Activated T-helper 1 cell treated with anti-CD3 and anti-CD28 coated beads, Interleukin-12 subunit alpha, Interleukin-12 subunit beta, Interleukin-2, Interleukin-4 antibody, amounts not matched to agents 30 ng/mL and 10 ng/mL and 1 ng/mL, durations not matched to agents 14 hours and 24 hours and 36 hours (primary cell): ENCODE data around the gene DYNC2I2. TPM values are rescaled to one million over a fixed set of nuclear protein-coding genes. Genes with fewer than 3 reads are reported as not detected.
A peak's percentile ranks its signal among the peaks of the same experiment; 100 is the strongest.
"Not testable (repeated sequence)": the region's sequence is repeated elsewhere in the genome, so short reads cannot be mapped to it uniquely, and the experiment has no call there.

Experiments
- DNase-seq: peaks from one replicate; pipeline ENCODE4 v3.0.0; 2021; ENCODE audit warnings: low spot score
- H3K27ac Mint-ChIP-seq: one replicate; pipeline ENCODE4 v1.8.0; 2021; ENCODE audit warnings: mild to moderate bottlenecking, mixed read lengths
- H3K27me3 Mint-ChIP-seq: one replicate; pipeline ENCODE4 v1.8.0; 2022; ENCODE audit warnings: mild to moderate bottlenecking, moderate library complexity, mixed read lengths; ENCODE audit not compliant: insufficient read depth
- H3K36me3 Mint-ChIP-seq: one replicate; pipeline ENCODE4 v1.8.0; 2021; ENCODE audit warnings: low read depth, mixed read lengths
- H3K4me1 Mint-ChIP-seq: one replicate; pipeline ENCODE4 v1.8.0; 2021; ENCODE audit warnings: low read depth, mixed read lengths
- H3K4me3 Mint-ChIP-seq: one replicate; pipeline ENCODE4 v1.8.0; 2021; ENCODE audit warnings: mild to moderate bottlenecking, moderate library complexity, mixed read lengths
- H3K9me3 Mint-ChIP-seq: one replicate; pipeline ENCODE4 v1.8.0; 2021; ENCODE audit warnings: mixed read lengths
- intact Hi-C: fragments of 100-400 bp; cut with micrococcal nuclease; formaldehyde crosslinking; loops from one replicate; pipeline ENCODE4 v1.15.1; 2024
- total RNA-seq: library from RNA; stranded (reverse); gene quantifications from 2 replicates; pipeline ENCODE4 v1.2.3, GENCODE V29; 2022

DYNC2I2 gene
- total RNA-seq, 1 donor from 2014 or later: 41.5 TPM

DNA sequence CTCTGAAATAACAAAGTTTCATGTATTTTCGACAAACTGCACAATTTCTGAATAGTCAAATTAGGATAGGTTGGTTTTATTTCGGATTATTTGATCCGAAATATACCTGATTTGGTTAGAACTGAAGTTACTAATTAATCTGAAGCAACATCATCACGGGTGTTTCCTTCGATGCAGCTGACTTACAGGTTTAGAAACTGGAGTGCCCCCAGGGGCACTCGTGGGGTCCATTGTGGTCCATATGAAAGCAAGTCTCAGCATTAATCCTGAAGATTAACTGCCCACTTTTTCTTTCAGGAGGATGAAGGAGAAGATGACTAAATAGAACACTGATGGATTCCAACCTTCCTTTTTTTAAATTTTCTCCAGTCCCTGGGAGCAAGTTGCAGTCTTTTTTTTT is 37.7 kb upstream of the DYNC2I2 start:
- Mint-ChIP-seq H3K4me3 (no peak overlapping the region), H3K27ac (no peak overlapping the region)

DNA sequence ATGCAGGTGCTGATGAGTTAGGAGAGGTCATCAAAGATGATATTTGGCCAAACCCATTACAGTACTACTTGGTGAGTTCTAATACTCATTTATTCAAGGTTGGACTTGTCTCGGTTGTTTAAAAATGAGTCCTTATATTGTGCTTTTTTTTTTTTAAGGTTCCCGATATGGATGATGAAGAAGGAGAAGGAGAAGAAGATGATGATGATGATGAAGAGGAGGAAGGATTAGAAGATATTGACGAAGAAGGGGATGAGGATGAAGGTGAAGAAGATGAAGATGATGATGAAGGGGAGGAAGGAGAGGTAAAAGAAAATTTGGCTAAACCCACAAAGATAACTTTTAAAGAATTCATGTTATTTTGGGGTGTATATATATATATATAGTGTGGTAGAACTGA is 37.1 kb upstream of the DYNC2I2 start:
- H3K4me3 Mint-ChIP-seq, intact Hi-C loops, DNase-seq, H3K27ac Mint-ChIP-seq, H3K27me3 Mint-ChIP-seq, H3K9me3 Mint-ChIP-seq: not testable (repeated sequence)
- Mint-ChIP-seq H3K4me1 (peaks cover 26% of the 10 kb centered on the region), H3K36me3 (peaks cover 46% of the 10 kb centered on the region)

More for the DNA sequence above, 37.7 kb upstream of the DYNC2I2 start:
- intact Hi-C loops: no loop called here
- H3K4me1 Mint-ChIP-seq: peaks cover 26% of the 10 kb centered on the region
- H3K9me3 Mint-ChIP-seq: no peaks in the 10 kb centered on the region
- no peaks in the 10 kb centered on the region for H3K27me3 Mint-ChIP-seq
- DNase-seq: no peak
- H3K36me3 Mint-ChIP-seq: peaks cover 46% of the 10 kb centered on the region

DNA sequence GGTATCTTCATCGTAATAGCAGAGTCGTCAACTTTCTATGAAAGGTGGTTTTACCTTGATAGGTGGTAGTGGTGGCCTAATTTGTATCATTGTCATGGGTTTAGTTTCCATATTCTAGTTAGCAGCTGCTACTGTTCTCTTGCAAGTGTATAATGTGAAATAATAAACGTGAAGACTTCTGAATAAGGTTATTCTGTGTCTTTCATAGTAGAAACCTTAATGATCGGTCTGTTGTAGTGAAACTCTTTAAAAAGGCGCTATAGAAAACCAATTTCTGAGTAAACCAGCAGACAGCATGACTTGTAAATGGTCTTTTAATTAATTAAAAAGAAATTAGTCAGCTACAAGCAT is 34.0 kb upstream of the DYNC2I2 start:
- Mint-ChIP-seq H3K27me3 (no peaks in the 10 kb centered on the region), H3K36me3 (peaks cover 38% of the 10 kb centered on the region), H3K27ac (peak overlapping the region; percentile 99), H3K4me1 (peaks cover 52% of the 10 kb centered on the region), H3K4me3 (peak overlapping the region; percentile 99), H3K9me3 (no peaks in the 10 kb centered on the region)
- intact Hi-C loops: loop anchor here (1.0 kb wide), 1 partner anchor 34 kb away; the partner anchor contains the start of gene ZDHHC12
- no peak for DNase-seq

DNA sequence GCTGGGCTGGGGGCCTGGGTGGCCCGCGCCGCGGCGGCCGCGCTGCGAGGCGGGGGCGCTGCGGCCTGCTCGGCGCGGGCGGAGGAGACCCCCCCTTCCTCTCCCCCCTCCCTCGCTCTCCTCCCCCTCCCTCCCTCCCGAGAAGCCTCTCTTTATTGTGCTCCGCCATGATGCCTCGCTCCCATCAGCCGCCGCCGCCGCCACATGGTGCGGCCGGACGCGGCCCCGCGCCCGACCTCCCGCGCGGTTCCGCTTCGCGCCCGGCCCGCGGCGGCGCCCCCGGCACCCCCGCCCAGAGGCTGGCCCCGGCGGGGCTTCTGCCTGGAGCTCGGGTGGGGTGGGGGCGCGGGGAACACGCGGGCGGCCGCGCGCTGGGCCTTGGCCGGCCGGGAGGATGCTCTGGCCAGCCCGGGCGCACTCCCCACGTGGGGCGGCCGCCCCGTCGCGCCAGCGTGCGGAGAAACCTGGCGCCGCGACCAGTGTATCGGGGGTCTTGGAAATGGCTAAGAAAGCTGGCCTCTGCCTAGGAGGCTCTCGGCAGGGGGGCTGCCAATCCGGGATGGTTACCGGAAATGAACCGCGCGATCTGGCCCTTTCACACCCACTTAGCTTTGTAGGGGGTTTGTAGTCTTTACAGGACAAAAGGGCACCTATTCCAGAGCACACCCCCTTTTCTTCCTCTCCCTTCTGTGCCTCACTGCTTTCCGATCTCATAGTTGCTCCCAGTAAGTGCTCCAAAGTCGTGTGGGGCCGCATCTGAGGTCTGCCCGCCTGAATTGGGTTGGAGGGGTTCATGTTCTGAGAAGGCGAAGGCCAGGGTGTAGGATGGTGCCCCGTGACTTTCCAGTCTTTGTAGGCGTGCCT is 33.4 kb upstream of the DYNC2I2 start:
- Mint-ChIP-seq H3K4me1 (peaks cover 58% of the 10 kb centered on the region), H3K36me3 (peaks cover 35% of the 10 kb centered on the region), H3K27ac (peak overlapping the region; percentile 99), H3K4me3 (peak overlapping the region; percentile 99), H3K27me3 (no peaks in the 10 kb centered on the region), H3K9me3 (no peaks in the 10 kb centered on the region)
- peak; percentile 30 for DNase-seq
- intact Hi-C loops: loop anchor here (1.0 to 5.0 kb wide), 5 partner anchors 34 to 392 kb away; partner anchors contain the start of genes DOLPP1, DYNC2I2, ENDOG and SH3GLB2

DNA sequence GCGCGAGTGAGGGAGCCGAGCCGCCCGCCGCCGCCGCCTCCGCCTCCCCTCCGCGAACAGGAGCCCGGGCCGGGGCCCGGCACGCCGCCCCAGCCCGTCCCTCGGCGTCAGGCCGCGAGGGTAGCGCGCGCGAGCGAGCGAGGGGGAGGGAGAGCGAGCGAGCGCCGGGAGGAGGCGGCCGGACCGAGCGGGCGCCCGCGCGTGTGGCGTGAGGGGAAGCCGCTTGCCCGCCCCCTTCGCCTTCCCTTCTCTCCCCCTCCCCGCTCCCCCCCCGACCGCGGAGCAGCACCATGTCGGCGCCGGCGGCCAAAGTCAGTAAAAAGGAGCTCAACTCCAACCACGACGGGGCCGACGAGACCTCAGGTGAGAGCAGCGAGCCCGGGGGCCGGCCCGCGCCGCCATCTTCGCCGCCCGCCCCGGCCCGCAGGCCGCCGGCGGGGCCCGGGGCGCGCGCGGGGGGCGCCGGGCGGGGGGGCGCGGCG is 32.7 kb upstream of the DYNC2I2 start:
- Mint-ChIP-seq H3K9me3 (no peaks in the 10 kb centered on the region), H3K4me1 (peaks cover 65% of the 10 kb centered on the region), H3K27ac (peak overlapping the region; percentile 30), H3K27me3 (no peaks in the 10 kb centered on the region), H3K36me3 (peaks cover 33% of the 10 kb centered on the region), H3K4me3 (peak overlapping the region; percentile 9)
- DNase-seq: no peak
- intact Hi-C loops: loop anchor here (1.0 to 5.0 kb wide), 4 partner anchors 33 to 393 kb away; partner anchors contain the start of genes DOLPP1, DYNC2I2, ENDOG and SH3GLB2

DNA sequence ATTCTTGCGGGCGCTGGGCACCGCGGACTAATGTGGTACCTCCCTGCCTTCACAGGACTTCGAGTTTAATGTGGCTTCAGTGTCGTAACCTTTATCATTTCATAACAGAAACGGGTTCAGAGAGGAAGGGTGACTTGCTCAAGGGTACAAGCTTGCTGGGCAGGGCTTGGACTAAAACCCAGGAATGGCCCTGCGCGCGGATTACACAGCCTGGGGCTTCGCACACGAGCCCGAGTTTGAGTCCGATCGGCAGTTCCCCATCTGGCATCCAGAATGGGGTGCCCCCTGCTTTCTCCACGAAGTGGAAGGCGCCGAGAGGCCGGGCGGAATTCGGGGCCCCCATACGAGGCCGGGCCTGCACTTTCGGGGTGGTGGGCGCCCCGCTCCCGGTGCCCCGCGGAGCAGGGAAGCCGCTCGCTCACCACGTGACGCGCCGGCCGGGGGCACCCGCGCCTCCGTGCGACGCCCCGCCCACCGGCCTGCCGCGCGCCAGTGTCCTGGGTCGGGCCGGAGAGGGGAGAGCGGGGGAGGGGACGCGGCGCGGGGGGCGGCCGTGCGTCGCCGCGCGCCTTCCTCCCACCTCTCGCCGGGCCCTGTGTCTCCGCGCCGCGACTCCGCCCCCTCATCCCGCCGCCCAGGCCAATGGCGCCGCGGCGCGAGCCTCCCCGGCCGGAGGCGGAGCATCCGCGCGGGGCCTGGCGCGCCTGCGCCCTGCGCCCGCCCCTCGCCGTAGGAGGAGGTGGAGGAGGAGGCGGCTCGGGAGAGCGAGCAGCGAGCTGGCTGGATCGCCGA is 32.0 kb upstream of the DYNC2I2 start, which contains the start of gene SET:
TSS of gene SET (plus strand) at position 722 of the 792 bp plus-strand sequence. CDS start 361 bp downstream, outside the sequence.
- intact Hi-C loops: loop anchor here (1.0 to 5.0 kb wide), 5 partner anchors 32 to 394 kb away; partner anchors contain the start of genes DOLPP1, DYNC2I2, ENDOG and SH3GLB2
- H3K27ac Mint-ChIP-seq: peak within 1 kb of the TSS; percentile 98
- peaks cover 34% of the 10 kb centered on the region for H3K36me3 Mint-ChIP-seq
- H3K4me1 Mint-ChIP-seq: peaks cover 66% of the 10 kb centered on the region
- H3K27me3 Mint-ChIP-seq: no peaks in the 10 kb centered on the region
- peak within 1 kb of the TSS; percentile 87 for H3K4me3 Mint-ChIP-seq
- DNase-seq: peak; percentile 93
- no peaks in the 10 kb centered on the region for H3K9me3 Mint-ChIP-seq

DNA sequence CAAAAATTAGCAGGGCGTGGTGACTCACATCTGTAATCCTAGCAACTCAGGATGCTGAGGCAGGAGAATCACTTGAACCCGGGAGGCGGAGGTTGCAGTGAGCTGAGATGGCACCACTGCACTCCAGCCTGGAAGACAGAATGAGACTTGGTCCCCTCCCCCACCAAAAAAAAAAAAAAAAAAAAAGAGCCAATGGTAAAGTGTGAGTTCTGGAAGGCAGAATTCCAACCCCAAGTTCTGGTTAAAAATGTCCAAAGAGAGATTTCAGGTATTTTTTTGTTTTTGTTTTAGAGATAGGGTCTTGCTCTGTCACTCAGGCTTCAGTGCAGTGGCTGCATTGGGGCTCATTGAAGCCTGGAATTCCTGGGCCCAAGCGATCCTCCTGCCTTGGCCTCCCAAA is 30.8 kb upstream of the DYNC2I2 start:
- Mint-ChIP-seq H3K4me3 (peak overlapping the region; percentile 28), H3K9me3 (no peaks in the 10 kb centered on the region)

DNA sequence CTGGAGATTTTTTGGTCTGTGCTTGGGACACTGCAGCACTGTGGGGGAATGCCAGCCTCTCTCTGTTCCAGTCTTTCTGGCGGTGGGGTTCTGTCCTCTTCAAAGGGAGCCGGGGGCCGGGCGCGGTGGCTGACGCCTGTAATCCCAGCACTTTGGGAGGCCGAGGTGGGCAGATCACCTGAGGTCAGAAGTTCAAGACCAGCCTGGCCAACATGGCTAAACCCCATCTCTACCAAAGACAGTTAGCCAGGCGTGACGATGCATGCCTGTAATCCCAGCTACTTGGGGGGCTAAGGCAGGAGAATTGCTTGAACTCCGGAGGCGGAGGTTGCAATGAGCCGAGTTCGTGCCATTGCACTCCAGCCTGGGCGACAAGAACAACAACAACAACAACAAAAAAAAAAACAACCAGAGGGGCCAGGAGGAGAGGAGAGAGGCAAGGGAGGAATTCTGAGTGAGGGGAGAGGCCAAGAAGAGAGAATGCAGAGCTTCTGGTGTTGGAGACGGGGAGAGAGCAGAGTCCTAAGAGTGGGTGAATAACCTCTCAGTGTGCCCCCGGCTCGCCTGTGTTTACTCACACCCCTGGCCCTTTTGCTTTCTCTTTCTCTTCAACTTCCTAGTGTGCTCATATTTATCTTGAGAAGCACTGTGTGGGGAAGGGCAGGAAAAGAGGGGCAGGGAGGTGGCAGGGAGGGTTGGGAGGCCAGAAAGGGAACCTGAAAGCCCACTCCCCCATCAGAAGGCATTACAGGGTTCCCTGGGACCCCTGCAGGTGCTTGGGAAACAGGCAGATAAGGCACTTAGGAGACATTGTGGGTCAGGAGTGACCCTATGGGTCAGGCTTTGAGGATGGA is 29.2 kb upstream of the DYNC2I2 start:
- Mint-ChIP-seq H3K27ac (peak overlapping the region; percentile 96), H3K27me3 (no peaks in the 10 kb centered on the region), H3K4me1 (peaks cover 48% of the 10 kb centered on the region), H3K9me3 (no peaks in the 10 kb centered on the region), H3K4me3 (peak overlapping the region; percentile 96), H3K36me3 (peaks cover 16% of the 10 kb centered on the region)
- peak; percentile 46 for DNase-seq
- intact Hi-C loops: loop anchor here (1.0 to 5.0 kb wide), 5 partner anchors 16 to 396 kb away; partner anchors contain the start of genes DOLK, DOLPP1, NUP188 and ODF2

More for the DNA sequence above, 30.8 kb upstream of the DYNC2I2 start:
- H3K27me3 Mint-ChIP-seq: no peaks in the 10 kb centered on the region
- DNase-seq: no peak
- peaks cover 23% of the 10 kb centered on the region for H3K36me3 Mint-ChIP-seq
- intact Hi-C loops: loop anchor here (2.0 to 5.0 kb wide), 2 partner anchors 259 to 395 kb away; partner anchors contain the start of genes DOLK, DOLPP1 and NUP188
- H3K4me1 Mint-ChIP-seq: peaks cover 60% of the 10 kb centered on the region
- H3K27ac Mint-ChIP-seq: peak overlapping the region; percentile 42

DNA sequence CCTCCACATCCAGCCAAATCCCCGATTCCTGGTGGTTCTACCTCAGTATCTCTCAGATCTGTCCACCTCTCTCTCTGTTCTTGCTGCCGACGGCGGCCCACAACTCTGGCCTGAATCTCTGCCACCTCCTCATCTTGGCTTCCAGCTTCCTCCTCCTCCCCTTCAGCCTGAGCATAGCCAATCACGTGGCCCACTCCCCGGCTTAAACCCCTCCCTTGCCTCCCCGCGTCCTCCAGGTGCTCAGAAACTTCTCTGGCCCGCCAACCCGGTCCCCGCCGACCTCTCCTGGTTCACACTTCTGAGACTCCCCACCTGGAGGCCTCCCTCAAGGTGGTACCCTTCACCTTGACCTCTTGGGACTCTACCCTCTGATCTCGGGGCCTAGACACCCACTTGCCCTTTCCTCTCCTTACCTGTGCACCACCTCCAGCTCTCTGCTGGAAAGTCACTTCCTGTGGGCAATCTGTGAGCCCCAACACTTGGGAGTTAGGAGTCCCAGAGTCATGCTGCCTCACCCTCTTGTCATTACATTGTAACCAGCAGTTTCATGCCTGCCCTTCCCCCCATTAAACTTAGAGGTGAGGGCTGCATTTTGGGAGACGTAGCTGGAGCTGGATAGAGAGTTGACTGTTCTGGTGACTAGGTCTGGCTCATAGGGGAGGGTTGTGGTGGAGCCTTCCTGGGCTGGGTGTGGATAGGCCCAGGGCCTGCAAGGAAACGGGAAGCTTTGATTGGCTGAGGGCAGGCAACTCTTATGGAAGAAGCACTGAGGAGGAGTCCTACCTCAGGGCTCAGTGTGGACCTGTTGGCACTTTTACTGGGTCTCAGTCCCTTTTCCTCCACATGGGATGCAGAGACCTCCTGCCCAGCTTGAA is 27.9 kb upstream of the DYNC2I2 start:
- peak; percentile 75 for DNase-seq
- Mint-ChIP-seq H3K9me3 (no peaks in the 10 kb centered on the region), H3K4me3 (peak overlapping the region; percentile 96), H3K36me3 (peaks cover 11% of the 10 kb centered on the region), H3K27ac (peak overlapping the region; percentile 96), H3K27me3 (no peaks in the 10 kb centered on the region), H3K4me1 (peaks cover 48% of the 10 kb centered on the region)
- intact Hi-C loops: loop anchor here (1.0 to 5.0 kb wide), 4 partner anchors 28 to 398 kb away; partner anchors contain the start of genes DOLPP1, DYNC2I2, ODF2 and SPTAN1

DNA sequence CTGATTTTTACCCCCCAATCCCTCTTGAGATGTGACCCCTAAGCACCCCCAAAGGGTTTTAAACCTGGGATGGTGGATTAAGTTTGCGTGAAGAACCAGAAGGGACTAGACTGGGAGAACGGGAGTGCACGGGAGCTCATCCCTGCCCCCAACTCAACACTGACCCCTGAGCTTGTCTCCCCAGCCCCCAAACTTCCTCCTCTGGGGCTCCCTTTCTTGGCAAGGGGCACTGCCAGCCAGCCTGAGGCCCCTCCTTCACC is 27.3 kb upstream of the DYNC2I2 start:
- intact Hi-C loops: loop anchor here (1.0 to 2.0 kb wide), 3 partner anchors 28 to 227 kb away; partner anchors contain the start of genes DYNC2I2, ODF2 and SPTAN1
- H3K9me3 Mint-ChIP-seq: no peaks in the 10 kb centered on the region
- H3K27me3 Mint-ChIP-seq: no peaks in the 10 kb centered on the region
- no peak for DNase-seq
- peaks cover 11% of the 10 kb centered on the region for H3K36me3 Mint-ChIP-seq
- H3K27ac Mint-ChIP-seq: peak overlapping the region; percentile 96
- H3K4me3 Mint-ChIP-seq: peak overlapping the region; percentile 96
- H3K4me1 Mint-ChIP-seq: peaks cover 48% of the 10 kb centered on the region
